ENCODE results near the gene CEP68.

GRCh38 chr2:65045651-65046050 is 10.6 kb upstream of the CEP68 start:
- TF ChIP-seq POLR2A (IDR thresholded peaks at IDR 0.05), result no peak
- TF ChIP-seq CTCF (IDR thresholded peaks at IDR 0.05), result no peak

All from uterus (tissue), 2 donors.